ENCODE data around the gene NAV3.

DNA sequence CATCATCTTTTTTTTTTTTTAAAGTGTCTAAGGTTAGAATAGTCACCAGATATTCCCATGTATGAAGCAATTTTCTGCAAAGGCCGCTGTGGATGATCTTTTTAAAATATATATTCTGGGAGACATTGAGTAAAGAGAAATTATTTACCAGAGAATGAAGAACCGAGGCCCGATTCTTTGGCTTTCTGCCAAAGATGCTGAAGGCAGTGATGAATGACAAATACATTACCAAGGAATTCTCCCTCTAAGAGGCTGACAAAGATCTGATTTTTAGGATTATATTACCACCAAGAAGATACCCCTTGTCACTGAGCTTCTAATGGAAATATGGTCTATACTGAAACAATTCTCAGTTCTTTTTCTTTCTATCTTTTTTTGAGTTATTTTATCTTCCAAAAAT, 336.8 kb downstream of the NAV3 start:
- TF ChIP-seq, protein P1, sequence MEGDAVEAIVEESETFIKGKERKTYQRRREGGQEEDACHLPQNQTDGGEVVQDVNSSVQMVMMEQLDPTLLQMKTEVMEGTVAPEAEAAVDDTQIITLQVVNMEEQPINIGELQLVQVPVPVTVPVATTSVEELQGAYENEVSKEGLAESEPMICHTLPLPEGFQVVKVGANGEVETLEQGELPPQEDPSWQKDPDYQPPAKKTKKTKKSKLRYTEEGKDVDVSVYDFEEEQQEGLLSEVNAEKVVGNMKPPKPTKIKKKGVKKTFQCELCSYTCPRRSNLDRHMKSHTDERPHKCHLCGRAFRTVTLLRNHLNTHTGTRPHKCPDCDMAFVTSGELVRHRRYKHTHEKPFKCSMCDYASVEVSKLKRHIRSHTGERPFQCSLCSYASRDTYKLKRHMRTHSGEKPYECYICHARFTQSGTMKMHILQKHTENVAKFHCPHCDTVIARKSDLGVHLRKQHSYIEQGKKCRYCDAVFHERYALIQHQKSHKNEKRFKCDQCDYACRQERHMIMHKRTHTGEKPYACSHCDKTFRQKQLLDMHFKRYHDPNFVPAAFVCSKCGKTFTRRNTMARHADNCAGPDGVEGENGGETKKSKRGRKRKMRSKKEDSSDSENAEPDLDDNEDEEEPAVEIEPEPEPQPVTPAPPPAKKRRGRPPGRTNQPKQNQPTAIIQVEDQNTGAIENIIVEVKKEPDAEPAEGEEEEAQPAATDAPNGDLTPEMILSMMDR (IDR thresholded peaks at IDR 0.05) = no peak
- TF ChIP-seq POLR2AphosphoS5 (IDR thresholded peaks at IDR 0.05; ENCODE audit: low read depth, low read length) (no peak), SIN3A (IDR thresholded peaks at IDR 0.05; ENCODE audit: borderline replicate concordance, insufficient read depth, low read depth, low read length) (no peak), REST (IDR thresholded peaks at IDR 0.05; ENCODE audit: insufficient read depth in 1 of 2, low read depth in 2 of 2, low read length in 1 of 2) (no peak), TCF7L2 (IDR thresholded peaks at IDR 0.05; ENCODE audit: low read depth, low read length) (no peak)
